KBM-7 (cell line): ENCODE results near the gene STK32C.

Experiments used
- DNase-seq: peaks from one replicate; pipeline ENCODE4 v3.0.0-alpha.2; 2015
- in situ Hi-C: fragments of 300-500 bp; cut with MboI; formaldehyde crosslinking; loops from 2 replicates; pipeline ENCODE4 v1.14.3; 2020; ENCODE audit warnings: low sequenced_read_pairs, low pct_unique_long_range_greater_than_20kb, mixed read lengths

Gene STK32C

DNA sequence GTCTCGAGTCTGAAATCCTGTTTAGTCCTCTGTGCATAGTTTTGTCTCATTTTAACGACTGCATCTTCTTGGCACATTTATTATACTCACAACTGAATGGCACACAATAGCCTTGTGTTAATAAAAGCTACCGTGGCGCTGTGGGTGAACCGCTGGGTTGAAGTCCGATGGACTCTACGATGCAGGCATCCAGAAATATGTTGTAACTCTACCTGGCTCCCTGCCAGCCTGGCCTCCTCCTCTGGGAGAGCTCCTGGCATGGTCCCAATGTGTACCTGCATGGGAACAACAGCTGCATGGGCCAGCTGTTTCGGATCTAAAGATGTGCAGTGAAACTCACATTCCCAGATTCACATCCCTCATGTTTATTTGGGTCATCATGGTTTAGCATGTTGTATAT lies 124.7 kb downstream of the STK32C start:
- DNase-seq: no peak
- in situ Hi-C loops: no loop called here

DNA sequence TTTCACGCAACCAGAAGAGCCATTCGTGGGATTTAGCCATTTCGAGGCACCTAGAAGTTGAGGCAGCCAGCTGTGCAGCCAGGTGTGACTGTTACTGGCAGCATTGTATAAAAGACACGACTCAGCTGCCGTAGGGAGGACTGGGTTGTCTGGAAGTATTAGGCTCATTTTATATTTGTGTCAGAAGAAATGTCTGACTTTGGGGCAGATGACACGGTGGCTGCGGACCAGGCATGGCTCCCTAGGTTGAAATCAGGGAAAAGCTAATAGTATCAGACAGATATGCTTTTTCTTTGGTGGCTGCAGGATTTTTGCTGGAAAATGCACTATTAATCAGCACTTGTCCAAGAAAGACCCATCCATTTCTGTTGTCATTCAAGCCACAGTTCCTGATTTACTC lies 125.2 kb downstream of the STK32C start:
- in situ Hi-C loops: no loop called here
- DNase-seq: no peak

DNA sequence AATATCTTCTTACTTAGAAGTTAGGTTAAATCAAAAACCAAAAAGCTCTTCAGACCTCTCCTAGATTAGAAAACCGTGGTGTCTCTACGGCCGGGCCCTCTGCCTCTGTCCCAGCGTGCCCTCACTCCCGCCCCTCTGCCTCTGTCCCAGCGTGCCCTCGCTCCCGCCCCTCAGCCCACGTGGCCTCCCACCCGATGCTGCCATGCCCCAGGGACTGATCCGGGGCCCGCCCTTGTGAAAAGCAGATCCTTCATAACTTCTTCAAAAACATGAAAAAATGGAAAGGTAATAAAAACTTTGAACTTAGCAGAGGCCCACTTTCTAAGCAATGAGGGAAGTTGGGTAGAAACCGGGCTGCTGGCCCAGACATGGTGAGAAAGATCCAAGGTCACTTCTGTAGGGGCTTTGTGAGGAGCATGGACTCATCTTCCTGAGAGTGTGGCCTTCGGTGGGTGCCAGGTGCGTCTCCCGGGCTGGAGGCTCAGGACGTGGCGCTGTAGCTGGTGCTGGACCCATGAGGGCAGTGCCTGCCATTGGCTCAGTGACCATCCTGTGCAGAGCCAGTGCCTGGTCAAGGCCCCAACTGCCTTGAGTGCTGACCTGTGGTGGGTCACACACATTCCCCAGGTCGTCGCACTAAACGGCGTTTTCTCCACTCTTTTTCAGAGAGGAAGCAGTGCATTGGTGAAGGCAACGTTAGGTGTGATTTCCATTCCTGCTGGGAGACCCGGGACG lies 125.9 kb downstream of the STK32C start:
- in situ Hi-C loops: no loop called here
- no peak for DNase-seq

DNA sequence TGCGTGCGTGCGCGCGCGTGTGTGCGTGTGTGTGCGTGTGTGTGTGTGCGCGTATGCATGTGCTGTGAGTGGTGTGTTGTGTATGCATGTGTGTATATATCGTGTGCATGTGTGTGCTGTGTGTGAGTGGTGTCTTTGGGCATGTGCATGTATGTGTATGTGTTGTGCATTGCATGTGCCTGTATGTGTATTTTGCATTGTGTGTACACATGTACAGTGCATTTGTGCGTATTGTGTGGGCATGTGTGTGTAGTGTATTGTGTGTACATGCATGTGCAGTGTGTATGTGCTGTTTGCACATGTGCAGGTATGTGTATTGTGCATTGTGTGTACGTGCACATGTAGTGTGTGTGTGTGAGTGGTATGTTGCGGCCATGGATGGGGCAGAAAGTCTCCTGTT lies 127.0 kb downstream of the STK32C start:
- DNase-seq: no peak
- in situ Hi-C loops: no loop called here

DNA sequence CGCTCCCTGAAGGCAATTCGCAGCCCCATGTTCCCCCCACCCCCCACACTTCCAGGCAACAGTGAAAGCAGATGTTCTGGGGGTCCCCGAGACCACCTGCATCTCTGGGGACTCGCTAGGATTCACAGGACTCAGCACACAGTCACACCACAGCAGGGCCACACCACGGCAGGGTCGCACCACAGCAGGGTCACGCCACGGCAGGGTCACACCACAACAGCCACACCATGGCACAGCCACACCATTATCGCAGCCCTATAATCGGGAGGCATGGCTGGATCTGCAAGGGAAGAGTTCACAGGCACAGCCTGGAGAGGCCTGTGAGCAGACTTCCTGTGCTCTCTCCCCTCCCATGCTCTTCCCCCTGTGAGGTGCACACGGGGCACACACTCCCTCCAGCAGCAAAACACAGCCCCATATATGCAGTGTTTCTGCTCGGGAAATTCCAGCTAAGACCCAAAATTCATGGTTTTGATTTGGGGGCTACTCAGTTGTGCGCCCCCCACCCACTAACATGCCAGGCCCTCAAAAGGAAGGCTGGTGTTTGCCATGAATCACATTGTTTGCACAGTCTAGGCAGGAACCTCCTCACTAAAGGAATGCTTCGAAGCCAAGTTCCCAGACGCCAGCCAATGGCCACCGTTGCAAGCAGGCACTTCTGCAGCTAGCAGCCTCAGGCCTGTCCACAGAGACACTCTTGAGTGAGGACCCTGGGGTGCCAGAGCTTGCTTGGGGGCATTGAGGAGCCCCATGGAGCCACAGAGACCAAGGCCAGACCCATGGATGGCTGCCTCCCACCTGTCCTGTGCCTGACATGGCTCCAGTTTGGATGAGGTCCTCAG lies 128.0 kb downstream of the STK32C start:
- in situ Hi-C loops: no loop called here
- DNase-seq: no peak

DNA sequence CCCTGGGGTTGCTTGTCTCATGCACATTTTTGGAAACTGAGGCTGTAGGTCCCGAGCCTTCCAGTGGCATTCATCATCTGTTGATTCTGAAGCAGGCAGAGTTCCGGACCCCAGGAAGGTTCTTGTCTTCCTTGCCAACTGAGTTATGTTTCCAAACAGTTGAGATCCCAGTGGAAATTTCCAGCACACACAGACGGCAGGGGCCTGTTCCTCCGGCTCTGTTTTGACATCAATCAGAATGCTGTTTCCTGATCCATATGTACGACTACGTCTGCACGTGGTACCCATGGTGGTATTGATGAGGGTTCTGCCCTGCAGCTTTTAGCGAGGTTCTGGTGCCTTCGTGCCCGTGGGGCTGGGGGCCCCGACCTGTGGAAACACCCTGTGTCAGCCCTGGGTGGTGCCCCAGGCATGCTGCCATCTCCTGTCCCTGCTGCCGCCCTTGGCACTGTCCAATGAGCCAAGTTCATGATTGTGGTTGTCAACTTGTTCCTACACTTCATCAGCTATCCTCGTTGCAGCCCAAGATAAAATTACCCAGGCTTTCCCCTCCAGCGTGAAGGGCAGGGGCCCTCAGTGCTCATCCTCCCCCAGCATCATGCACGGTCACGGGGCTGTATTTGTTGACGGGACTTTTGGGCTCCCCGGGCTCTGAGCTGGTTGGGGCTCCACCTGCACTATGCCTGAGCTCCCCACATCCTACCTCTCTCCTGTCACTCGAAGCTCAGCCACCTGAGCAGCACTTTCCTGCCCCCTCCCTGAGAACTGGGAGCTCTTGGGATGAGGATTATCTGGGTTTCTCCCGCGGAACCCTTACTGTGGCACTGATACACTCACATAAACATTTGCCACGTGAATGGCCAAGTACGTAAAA lies 128.8 kb downstream of the STK32C start:
- DNase-seq: no peak
- in situ Hi-C loops: no loop called here

DNA sequence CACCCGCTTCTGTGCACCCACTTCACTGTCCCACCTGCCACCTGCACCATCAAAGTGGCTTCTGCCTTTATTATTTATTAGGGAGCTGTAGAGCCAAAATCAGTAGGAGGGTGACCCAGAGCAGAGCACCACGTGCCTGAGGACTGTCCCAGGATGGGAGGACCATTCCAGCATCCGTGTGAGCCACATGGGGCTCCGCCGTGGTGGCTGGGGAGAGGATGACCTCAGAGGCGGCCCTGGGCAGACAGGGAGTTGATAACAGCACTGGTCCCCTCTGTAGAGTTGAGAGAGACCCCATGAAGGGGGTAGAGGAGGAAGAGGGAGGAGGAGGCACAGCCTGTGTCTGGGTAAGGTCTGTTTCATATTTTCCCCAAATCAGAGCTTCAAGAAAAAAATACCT lies 129.7 kb downstream of the STK32C start:
- no peak for DNase-seq
- in situ Hi-C loops: no loop called here

DNA sequence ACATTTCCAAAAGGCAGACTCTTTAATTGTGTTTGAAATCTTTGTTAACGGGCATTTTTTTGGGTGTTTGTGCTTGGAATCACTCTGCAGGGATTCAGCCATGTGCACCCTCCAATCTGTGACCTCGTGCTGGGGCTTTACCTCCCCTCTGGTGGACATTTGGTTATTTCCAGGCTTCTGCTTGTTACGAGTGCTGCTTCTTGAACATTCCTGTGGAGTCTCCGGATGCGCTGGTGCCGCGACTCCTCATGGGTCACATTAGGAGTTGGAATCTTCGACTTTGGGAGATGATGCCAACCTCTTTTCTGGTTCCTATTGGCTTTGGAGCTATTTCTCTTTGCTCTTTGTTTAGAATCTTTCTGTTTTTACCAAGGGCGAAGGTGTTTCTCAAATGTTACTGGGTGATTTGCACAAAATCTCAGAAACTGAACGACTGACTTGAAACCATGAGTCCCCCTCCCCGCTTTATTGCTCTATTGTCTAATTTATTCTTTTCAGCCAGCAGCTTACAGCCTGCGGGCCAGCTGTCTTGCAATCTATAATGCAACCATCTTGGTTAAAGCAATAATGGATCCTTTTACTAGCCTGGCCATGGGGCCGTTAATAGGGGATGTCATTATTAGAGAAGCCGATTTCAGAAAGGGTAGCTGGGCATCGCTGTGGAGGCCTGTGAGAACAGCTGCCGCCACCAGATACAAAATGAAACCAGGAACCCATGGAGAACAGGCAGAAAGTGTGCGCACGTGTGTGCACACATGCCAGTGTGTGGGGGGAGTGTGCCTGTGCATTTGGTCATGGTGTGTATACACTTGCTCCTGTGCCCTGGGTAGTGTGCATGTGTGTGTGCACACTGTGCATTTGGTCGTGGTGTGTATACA lies 130.9 kb downstream of the STK32C start:
- DNase-seq: no peak
- in situ Hi-C loops: no loop called here

DNA sequence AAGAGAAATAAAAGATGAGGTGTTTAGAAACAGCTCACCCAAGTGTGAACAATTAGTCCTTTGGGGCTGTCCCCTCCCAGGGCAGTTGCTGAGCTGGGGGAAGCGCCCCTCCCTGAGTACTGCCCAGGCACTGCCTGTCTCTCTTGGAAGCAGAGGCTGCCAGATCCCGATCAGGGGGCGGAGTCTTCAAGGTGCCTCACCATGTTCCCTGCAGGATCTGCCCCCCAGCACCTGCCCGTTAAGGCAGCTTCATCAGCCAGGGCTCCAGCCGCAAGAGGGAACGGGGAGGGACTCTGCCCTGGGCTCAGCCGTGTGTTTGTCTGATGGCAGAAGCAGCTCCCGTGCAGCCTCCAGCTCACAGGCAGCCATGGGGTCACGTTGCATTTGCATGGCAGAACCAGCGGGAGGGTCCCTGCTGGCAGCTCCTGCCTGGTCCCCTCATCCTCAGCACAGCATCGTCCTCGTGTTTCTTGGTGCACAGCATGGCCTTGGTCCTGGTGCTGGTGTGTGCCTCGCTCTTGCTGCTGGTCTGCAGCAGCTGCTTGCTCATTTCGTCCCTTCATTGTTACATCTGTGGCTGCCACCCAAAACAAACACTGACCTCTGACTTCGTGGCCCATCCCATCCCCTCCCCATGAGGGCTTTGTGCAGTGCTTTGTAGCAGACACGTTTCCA lies 131.7 kb downstream of the STK32C start:
- in situ Hi-C loops: no loop called here
- DNase-seq: no peak

DNA sequence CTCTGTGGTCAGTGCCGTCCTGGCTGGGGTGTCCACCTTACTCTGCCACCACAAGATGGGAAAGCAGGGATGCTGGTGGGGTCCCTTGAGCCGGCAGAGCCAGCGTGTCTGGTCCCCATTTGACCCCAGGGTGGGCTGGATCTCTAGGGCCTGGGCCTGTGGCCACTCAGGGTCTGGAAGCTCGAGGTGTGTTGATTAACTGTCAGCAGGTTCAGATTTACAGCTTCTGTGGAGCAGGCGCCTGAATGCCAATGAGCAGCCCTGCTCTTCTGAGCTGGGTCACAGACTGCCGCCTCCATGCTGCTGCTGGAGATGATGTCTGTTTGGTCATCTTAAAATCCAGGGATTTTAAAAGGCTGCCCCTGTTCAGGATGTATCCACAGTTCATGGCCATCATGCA lies 132.3 kb downstream of the STK32C start:
- no peak for DNase-seq
- in situ Hi-C loops: no loop called here

DNA sequence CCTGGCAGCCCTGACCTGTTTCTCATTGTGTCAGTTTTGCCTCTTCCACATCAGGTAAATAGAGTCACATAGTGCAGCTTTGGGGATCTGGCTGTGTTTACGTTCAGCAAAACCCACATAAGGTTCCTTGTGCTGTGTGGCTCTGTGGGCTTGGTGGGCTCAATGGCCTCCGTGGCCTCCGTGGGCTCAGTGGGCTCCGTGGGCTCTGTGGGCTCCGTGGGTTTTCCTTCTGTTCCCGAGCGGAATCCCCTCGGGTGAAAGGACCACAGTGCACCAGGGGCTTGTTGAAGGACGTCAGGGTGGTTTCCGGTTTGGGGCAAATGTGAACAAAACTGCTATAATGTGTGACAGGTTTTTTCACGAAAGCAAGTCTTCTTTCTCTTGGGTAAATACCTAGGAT lies 133.5 kb downstream of the STK32C start:
- DNase-seq: no peak
- in situ Hi-C loops: no loop called here

DNA sequence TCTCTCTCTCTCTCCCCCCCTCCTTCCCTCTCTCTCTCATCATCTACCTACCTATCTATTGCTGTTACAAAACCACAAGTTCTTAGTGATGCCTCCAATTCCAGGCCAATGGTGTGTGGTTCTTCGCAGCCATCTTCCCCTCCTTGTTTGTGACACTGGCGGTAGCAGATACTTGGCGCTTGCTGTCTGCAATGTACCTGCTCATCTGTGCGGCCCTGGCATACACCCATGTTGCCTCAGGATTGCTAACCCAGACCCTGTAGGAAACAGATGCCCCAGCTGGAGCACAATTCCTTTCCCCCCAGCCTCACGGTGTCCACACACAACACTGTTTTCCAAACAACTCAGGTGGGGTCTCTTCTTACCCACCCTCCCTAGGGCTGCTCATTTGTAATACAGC lies 134.6 kb downstream of the STK32C start:
- DNase-seq: no peak

DNA sequence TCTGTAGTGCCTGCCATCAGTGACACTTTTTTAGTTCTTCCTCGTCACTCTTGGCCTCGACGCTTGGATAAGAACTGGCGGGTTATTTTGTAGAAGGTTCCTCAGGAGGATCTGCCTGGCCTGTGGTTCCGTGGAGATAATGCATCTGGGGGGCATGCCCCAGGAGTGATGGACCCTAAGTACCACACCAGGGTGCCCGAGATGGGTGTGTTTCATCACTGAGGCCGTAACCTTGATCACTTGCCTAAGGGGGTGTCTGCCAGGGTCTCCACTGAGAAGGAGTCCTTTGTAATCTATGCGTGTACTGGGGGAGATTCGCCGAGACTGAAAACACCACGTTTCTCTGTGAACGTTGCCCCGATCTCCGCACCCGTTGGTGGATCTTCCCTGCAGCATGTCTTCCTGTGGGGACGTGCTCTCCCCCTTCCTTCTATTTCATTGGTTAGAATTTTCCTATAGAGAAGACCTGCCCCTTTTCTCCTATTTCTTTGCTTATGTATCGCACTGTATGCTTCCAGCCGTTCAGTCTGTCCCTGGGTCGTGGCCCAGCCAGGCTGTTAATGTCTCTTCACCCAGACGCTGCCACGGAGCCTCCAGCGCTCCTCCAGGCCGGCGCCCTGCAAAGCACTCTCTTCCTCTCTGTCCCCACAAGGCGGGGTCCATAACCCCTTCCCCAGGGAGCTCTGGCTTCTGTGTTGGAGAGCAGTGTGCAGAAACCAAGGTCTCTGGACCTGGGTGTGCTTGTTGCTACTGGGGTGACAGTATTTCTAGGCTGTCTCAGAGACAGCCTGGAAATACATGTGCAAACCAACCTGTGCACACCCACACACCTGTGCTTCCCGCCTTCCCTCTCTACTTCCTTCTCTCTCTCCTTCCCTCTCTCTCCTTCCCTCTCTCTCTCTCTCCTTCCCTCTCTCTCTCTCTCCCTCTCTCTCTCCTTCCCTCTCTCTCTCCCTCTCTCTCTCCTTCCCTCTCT lies 135.4 kb downstream of the STK32C start:
- in situ Hi-C loops: no loop called here
- DNase-seq: no peak

More for the DNA sequence above, 134.6 kb downstream of the STK32C start:
- in situ Hi-C loops: no loop called here

DNA sequence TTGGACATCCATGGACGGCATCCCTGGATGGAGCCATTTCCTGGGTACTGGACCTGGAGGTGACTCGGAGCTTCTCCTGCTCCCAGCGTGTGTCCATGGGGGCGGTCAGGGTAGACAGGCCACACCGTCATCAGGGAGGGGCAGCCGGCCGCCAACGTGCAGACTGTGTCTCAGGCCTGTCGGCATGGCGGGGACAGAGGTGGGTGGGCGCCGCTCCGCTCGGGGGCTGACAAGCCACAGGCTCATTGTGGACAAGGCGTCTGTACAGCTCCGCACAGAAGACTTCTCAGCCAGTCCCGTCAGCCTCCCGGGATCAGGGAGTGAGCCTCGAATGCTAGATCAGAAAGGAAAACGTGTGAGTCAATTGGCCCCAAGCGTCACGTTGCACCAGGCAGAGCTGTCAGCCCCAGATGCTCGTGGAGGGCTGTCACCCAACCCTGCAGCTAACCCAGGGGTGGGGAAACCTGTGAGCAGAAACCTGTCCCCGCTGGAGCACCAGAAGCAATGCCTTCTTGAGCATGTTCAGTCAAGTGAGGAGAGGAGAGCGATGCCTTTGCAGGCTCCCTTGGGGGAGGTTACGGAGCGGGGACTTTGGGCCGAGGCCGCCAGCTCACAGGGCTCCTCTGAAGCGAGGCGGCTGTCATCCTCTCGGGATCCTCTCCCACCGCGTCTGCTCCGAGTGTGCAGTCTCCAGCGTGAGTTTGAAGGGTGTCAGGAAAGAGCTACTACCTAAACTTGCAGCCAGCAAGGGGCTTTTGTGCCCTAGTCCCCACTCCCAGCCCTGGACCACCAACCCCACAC lies 137.0 kb downstream of the STK32C start:
- in situ Hi-C loops: no loop called here
- DNase-seq: no peak

DNA sequence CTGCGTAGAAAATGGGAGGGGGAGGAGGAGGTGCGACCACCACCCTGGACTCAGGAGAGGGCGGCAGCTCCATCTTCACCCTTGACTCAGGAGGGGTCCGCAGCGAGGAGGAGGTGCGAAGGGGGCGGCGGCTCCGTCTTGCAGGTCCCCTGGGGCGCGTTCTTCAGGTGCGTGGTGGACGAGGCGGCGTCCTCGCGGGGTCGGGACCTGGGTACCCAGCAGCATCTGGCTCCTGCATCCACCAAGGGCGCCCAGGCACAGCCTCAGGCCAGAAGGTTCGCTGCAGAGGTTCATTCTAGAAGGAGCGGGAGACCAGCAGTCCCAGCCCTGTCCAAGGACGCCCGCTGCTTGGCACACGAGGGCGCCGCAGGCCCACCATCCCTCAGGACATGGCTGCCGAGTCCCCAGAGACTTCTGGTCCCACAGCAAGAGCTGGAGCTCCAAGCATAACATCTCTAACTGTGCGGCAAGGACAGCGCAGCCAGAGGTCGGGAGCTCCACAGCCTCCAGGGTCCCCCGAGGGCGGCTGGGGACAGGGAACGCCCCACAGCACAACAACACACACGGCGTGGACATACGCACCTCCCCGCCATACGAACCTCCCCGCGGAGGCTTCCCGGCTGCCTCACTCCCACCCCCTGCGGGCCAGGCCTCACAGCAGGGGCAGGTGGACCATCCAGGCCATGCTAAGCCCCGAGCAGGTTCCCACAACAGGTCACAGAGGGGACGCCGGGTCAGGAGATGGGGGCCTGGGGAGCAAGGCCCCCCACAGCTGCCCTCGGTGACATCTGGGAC lies 137.8 kb downstream of the STK32C start:
- in situ Hi-C loops: no loop called here
- no peak for DNase-seq
